Measurements from ENCODE around the gene C6orf52.

- TF ChIP-seq CTCF (IDR thresholded peaks at IDR 0.05; ENCODE audit: low read length) (no peak), EZH2 (optimal IDR thresholded peaks at IDR 0.05; ENCODE audit: low read depth, low read length) (no peak)
These were observed 31.3 kb upstream of the C6orf52 start for GRCh38 chr6:10725716-10726115.

Data from MM.1S (cell line).